GM18867 (cell line): ENCODE data around the gene CAMK1.
"Not testable (repeated sequence)": the region's sequence is repeated elsewhere in the genome, so short reads cannot be mapped to it uniquely, and the experiment has no call there.

Source experiments
- ATAC-seq: cut with Tn5 transposase; IDR thresholded peaks from one replicate; pipeline ENCODE4 v1.9.1; 2021; ENCODE audit warnings: mild to moderate bottlenecking, moderate library complexity; ENCODE audit not compliant: unreplicated experiment

Gene CAMK1

GRCh38 chr3:9776896-9777693 is 7.3 kb upstream of the CAMK1 start:
- no peak for ATAC-seq

GRCh38 chr3:9771007-9771406 is 1.3 kb upstream of the CAMK1 start:
- ATAC-seq, result not testable (repeated sequence)

GRCh38 chr3:9770276-9770812 is 597 bp upstream of the CAMK1 start:
- ATAC-seq, result no peak

- ATAC-seq, result no peak
Observed at GRCh38 chr3:9769012-9769411, 735 bp downstream of the CAMK1 start.

- no peak for ATAC-seq
Observed at GRCh38 chr3:9768141-9768775, 1.5 kb downstream of the CAMK1 start.

GRCh38 chr3:9767418-9767817 is 2.3 kb downstream of the CAMK1 start:
- ATAC-seq, result no peak

- no peak for ATAC-seq
Observed at GRCh38 chr3:9765865-9766264, 3.9 kb downstream of the CAMK1 start.

GRCh38 chr3:9762871-9763270 is 6.9 kb downstream of the CAMK1 start:
- no peak for ATAC-seq

GRCh38 chr3:9761919-9762318 is 7.8 kb downstream of the CAMK1 start:
- ATAC-seq, result no peak

GRCh38 chr3:9760779-9761505 is 8.8 kb downstream of the CAMK1 start:
- ATAC-seq, result no peak

GRCh38 chr3:9757427-9757826 is 12.3 kb downstream of the CAMK1 start:
- ATAC-seq, result no peak

- no peak for ATAC-seq
Observed at GRCh38 chr3:9754678-9755077, 15.1 kb downstream of the CAMK1 start.

- no peak for ATAC-seq
Observed at GRCh38 chr3:9750556-9751411, 19.0 kb downstream of the CAMK1 start.

GRCh38 chr3:9749645-9750555 is 19.8 kb downstream of the CAMK1 start, which contains the start of gene OGG1:
OGG1 (plus strand) TSS chr3:9749952; CDS start chr3:9750287, 335 bp downstream.
- ATAC-seq, result peak; percentile 90

GRCh38 chr3:9749296-9749644 is 20.5 kb downstream of the CAMK1 start:
- no peak for ATAC-seq

- no peak for ATAC-seq
Observed at GRCh38 chr3:9748031-9748430, 21.7 kb downstream of the CAMK1 start.

- peak; percentile 24 for ATAC-seq
Observed at GRCh38 chr3:9747267-9747666, 22.5 kb downstream of the CAMK1 start.

- no peak for ATAC-seq
Observed at GRCh38 chr3:9746330-9746729, 23.4 kb downstream of the CAMK1 start.

GRCh38 chr3:9745521-9745920 is 24.2 kb downstream of the CAMK1 start:
- ATAC-seq, result no peak

GRCh38 chr3:9744162-9744561 is 25.6 kb downstream of the CAMK1 start:
- no peak for ATAC-seq
